NB4 (cell line): ENCODE data around the gene NFYC.

ENCODE experiments used
- DNase-seq: peaks from one replicate; pipeline ENCODE4 v3.0.0; 2010; ENCODE audit warnings: low read depth
- H3K4me3 ChIP-seq: one replicate; pipeline ENCODE4 v1.5.1; 2011; ENCODE audit warnings: mild to moderate bottlenecking, low read depth, low read length, moderate library complexity
- MYC ChIP-seq: IDR thresholded peaks from 2 replicates; pipeline ENCODE4 v1.6.1; 2011; ENCODE audit warnings: low read depth, low read length
- POLR2A ChIP-seq: IDR thresholded peaks from 2 replicates; pipeline ENCODE4 v1.6.1; 2011; ENCODE audit warnings: mild to moderate bottlenecking; ENCODE audit not compliant: insufficient read length; ENCODE audit errors: extremely low read depth
- TF ChIP-seq, protein P1 (sequence below): IDR thresholded peaks from one replicate; pipeline ENCODE4 v1.5.1; 2012; ENCODE audit warnings: low read depth, low read length
- TF ChIP-seq, protein P2 (sequence below): IDR thresholded peaks from 2 replicates; pipeline ENCODE4 v1.6.1; 2011; ENCODE audit warnings: low read depth, low read length

The NFYC gene

DNA sequence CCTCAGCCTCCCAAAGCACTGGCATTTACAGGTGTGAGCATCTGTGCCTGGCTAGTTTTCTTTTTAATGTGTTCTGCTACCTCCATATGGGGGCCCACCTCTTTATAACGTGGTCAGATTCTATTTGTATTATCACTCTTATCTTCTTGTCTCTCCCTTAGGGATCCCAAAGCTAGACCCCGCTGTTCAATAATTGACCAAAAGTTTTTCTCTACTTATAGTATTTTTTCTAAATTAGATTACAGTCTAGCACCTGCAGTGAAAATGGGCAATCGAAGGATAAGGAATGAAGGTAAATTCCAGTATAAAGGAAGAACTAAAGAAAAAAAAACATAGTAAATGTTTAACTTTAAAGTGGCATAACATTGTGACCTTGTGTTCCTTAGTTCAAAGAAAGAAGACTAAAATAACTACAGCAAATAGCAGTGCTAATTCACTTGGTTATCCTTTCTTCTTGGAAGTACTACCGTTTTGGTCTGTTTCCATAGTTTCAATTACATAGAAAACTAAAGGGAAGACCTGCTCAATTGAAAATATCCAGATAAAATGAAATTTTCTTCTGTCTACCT is 24.1 kb downstream of the NFYC start:
- no peak overlapping the region for H3K4me3 ChIP-seq
- DNase-seq = no peak
- TF ChIP-seq POLR2A (no peak), MYC (no peak)
- TF ChIP-seq, protein P1, sequence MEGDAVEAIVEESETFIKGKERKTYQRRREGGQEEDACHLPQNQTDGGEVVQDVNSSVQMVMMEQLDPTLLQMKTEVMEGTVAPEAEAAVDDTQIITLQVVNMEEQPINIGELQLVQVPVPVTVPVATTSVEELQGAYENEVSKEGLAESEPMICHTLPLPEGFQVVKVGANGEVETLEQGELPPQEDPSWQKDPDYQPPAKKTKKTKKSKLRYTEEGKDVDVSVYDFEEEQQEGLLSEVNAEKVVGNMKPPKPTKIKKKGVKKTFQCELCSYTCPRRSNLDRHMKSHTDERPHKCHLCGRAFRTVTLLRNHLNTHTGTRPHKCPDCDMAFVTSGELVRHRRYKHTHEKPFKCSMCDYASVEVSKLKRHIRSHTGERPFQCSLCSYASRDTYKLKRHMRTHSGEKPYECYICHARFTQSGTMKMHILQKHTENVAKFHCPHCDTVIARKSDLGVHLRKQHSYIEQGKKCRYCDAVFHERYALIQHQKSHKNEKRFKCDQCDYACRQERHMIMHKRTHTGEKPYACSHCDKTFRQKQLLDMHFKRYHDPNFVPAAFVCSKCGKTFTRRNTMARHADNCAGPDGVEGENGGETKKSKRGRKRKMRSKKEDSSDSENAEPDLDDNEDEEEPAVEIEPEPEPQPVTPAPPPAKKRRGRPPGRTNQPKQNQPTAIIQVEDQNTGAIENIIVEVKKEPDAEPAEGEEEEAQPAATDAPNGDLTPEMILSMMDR = no peak
- TF ChIP-seq, protein P2, sequence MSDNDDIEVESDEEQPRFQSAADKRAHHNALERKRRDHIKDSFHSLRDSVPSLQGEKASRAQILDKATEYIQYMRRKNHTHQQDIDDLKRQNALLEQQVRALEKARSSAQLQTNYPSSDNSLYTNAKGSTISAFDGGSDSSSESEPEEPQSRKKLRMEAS = no peak

- TF ChIP-seq MYC = no peak
- TF ChIP-seq POLR2A = no peak
- TF ChIP-seq, protein P2 = no peak
- TF ChIP-seq, protein P1 = no peak
- H3K4me3 ChIP-seq = no peak overlapping the region
- DNase-seq = no peak
These were observed 25.6 kb downstream of the NFYC start for GRCh38 chr1:40717065-40717464.

DNA sequence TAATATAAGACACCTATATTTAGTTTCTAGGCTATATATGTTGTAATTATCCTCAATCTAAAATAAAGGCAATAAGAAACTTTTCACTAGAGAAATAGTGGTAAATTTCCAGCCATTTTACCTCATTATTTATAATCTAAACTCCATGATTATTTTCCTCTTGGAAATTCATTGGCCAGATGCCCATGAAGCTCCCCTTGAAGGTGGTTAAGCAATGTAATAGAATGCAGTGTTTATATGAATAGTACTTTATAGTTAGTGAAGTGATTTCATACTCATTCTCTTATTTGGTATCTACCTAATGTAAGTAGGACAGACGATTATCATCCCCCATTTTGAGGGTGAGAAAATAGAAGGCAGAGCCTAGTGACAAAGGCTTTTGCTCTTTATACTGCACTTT is 26.5 kb downstream of the NFYC start:
- H3K4me3 ChIP-seq = no peak overlapping the region
- no peak for DNase-seq
- TF ChIP-seq, protein P1 = no peak
- TF ChIP-seq, protein P2 = no peak

DNA sequence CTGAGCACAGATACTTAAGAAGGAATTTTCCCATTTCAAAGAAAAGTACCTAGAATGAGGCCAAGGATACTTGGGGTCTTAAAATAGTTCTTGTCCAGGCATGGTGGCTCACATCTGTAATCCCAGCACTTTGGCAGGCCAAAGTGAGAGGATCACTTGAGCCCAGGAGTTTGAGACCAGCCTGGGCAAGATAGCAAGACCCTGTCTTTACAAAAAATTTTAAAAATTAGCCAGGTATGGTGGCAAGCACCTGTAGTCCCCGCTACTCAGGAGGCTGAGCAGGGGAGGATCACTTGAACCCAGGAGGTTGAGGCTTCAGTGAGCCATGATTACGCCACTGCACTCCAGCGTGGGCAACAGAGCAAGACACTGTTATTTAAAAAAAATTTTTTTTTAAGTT is 29.0 kb downstream of the NFYC start:
- TF ChIP-seq, protein P2 = no peak
- TF ChIP-seq, protein P1 = no peak
- TF ChIP-seq MYC = no peak
- TF ChIP-seq POLR2A = no peak
- H3K4me3 ChIP-seq = no peak overlapping the region
- DNase-seq = no peak

DNA sequence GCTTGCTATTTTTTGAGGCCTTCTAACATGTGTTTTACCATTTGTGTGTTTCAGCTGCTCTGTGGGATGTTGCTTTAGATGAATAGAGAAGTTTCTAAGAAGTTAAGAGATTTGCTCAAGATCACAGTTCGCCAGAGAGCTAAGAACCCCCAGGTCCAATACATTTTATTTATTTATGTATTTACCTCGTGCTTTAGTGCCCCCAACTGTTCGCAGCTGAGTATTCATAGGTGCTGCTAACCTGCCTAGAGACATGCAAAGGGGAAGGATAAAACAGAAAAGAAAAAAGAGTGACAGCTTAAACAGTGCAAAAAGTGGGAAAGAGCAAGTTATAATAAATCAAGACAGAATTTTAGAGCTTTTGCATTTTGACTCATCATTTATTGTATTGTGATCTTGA is 31.1 kb downstream of the NFYC start:
- DNase-seq = no peak
- TF ChIP-seq, protein P1 = no peak
- TF ChIP-seq POLR2A = no peak
- TF ChIP-seq, protein P2 = no peak
- no peak for TF ChIP-seq MYC
- H3K4me3 ChIP-seq = no peak overlapping the region
